ENCODE measurements around the gene KLHL25.

- TF ChIP-seq EP300 (IDR thresholded peaks at IDR 0.05; ENCODE audit: low read depth in 2 of 2, low read length in 2 of 2) (peak in 1 of 2 experiments; percentile 60; a peak in 2 of 4 replicates), EP300 (CRISPR knock-in tag; IDR thresholded peaks at IDR 0.05; ENCODE audit: borderline replicate concordance) (peak; percentile 64; the same call in 1 of the 2 replicates), BCLAF1 (IDR thresholded peaks at IDR 0.05) (no peak), CTCF (CRISPR knock-in tag; IDR thresholded peaks at IDR 0.05) (peak; percentile 97), SYNCRIP (IDR thresholded peaks at IDR 0.05; ENCODE audit: insufficient read depth, low read depth, low read length) (no peak)
These were observed 45.5 kb upstream of the KLHL25 start for GRCh38 chr15:85840079-85840801.

All from HepG2 (cell line).